Stimulated activated CD4-positive, alpha-beta T cell treated with anti-CD3 and anti-CD28 coated beads, TNF-alpha, amount 100 ng/mL, for 4 hours (primary cell): ENCODE results near the gene GCSH.

Source experiments
- DNase-seq, 3 experiments: peaks; one replicate each; pipeline ENCODE4 v3.0.0-alpha.2; 2020; ENCODE audit warnings: low read depth in 3 of 3

Gene GCSH

DNA sequence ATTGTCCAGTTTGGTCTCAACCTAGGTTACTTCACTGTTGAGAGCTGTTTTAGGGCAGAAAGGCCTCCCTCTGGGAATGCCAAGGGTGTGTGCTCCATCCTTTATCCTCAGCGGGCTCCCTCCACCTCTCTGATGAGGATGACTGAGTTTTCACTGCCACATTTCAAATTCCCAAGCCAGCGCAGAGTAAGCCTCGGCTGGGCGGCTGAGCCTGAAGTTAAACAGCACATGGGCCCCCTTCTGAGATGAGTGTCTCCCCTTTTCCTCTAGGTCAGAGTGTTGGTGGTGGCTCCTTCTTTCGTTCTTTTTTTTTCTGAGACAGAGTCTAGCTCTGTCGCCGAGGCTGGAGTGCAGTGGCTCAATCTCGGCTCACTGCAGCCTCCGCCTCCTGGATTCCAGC is 5.5 kb upstream of the GCSH start:
- DNase-seq = no peak

DNA sequence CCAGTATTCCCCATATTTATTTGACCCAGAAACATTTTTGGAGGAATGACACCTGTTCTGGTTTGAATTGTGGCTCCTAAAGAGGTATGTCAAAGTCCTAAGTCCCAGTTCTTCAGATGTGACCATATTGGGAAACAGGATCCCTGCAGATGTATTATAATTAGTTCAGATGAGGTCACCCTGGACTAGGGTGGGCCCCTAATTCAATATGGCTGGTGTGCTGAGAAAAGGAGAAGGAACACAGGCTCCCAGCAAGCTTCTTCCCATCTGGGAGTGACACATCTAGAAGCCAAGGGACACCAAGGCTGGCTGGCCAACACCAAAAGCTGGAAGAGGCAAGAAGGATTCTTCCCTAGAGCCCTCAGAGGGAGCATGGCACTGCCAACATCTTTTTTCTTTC is 3.8 kb upstream of the GCSH start:
- DNase-seq = no peak

DNA sequence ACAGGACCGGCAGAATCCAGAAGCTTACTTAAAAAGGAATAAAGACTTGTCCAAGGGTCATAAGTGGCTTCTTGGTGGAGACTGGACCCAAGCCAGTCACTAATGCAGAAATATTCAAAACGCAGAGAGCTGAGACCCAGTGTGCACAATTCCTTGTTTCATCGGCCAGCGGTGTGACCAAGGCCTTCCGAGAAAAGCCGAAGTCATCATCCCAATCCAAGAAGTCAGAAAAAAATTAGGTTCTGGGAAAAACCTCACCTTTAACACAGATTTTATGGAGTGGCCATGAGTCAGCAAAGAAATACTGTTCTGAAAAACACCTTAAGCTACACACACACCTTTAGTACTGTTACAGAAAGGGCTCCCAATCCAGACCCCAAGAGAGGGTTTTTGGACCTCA is 1.0 kb upstream of the GCSH start:
- DNase-seq = no peak

DNA sequence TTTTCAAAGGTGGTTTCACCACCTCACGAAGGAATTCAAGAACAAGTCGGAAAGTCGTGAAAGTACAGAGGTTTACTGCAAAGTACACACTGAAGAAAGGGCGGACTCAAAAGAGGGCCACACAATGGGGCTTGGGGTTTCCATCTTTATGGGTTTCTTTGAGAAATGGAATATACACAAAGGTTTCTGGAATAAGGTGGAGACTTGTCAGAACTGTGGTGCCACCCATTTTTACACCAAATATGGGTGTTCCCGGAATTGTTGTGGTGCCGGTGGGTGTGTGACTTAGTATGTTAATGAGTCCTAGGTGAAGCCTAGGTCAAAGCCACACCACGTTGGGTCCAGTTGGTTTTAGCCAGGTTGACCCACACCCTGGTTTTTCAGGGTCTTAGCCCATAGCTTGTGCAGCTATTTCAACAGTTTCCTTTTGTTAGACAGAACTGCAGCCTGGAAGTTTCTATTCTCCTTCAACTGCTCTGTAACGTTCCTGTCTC is 567 bp upstream of the GCSH start:
- DNase-seq = no peak

DNA sequence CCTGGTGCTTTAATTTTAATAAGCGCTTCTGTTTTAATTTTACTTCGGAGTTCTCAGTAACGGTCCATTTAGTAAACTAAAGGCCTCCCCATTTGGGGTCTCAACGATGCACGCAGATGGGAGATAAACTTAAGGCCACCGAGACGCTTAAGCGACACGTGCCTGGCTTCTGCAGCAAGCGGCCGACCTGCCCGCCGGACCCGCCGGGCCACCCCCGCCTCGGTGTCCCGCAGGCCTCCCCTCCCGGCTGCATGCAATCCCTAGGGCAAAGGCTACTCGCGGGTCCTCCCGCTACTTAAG is 592 bp downstream of the GCSH start:
- DNase-seq = no peak

DNA sequence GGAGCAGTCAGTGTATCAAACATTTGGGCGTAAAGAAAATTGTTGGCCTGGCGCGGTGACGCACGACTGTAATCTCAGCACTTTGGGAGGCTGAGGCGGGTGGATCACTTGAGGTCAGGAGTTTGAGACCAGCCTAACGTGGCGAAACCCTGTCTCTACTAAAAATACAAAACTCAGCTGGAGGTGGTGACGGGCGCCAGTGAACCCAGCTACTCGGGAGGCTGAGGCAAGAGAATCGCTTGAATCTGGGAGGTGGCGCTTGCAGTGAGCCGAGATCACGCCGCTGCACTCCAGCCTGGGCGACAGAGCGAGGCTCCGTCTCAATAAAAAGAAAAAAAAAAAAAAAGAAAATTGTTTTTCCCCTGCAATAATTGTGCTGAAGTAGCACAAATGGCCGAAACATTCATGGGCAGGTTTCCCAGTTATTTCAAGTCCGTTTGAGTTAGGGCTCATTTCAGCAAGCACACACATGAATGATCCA is 1.4 kb downstream of the GCSH start:
- no peak for DNase-seq

DNA sequence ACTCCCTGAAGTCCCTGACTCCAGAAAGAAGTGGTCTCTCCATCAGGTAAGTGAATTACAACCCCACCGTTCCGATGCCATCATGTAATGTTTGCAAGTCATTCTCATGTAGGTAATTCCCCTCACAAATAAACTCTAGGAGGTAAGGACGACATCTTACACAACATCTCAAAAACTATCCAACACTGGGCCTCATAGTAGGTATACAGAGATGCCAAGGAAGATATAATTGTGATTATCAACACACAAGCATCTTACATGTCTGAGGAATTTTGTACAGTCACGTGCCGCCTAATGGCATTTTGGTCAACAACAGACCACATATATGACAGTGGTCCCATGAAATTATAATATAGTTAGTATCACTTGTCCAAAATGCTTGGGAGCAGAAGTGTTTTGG is 7.4 kb downstream of the GCSH start:
- no peak for DNase-seq

DNA sequence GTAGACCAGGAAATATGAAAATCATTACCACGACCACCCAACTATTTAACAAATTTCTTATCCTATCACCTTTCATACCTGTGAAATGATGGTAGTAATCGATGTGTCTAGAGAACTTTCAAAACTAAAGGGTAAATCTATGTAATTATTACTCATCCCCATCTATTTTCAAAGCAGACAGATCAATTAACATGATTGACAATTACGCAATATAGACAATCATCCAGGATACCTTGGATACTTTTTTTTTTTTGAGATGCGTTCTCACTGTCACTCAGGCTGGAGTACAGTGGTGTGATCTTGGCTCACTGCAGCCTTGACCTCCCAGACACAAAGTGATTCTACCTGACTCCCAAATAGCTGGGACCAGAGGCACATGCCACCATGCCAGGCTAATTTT is 15.2 kb downstream of the GCSH start:
- no peak for DNase-seq

DNA sequence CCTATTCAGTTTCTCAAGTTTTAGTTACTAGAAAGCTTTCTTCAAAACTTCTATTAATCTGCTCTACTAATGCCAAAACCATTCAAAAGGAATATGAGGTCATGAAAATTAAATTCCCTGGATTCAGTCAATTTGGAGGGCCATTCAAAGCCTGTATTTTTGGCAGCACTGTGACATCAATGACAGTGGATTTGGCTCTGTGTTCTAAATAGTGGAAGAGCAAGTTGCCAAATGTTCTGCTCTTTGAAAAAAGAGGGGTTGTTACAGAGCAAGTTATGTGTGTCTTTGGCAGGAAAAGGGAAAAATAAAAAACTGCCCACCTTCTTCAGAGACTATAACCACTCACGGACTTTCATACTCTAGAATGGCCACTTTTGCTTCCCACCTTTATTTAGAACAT is 16.0 kb downstream of the GCSH start:
- no peak for DNase-seq

DNA sequence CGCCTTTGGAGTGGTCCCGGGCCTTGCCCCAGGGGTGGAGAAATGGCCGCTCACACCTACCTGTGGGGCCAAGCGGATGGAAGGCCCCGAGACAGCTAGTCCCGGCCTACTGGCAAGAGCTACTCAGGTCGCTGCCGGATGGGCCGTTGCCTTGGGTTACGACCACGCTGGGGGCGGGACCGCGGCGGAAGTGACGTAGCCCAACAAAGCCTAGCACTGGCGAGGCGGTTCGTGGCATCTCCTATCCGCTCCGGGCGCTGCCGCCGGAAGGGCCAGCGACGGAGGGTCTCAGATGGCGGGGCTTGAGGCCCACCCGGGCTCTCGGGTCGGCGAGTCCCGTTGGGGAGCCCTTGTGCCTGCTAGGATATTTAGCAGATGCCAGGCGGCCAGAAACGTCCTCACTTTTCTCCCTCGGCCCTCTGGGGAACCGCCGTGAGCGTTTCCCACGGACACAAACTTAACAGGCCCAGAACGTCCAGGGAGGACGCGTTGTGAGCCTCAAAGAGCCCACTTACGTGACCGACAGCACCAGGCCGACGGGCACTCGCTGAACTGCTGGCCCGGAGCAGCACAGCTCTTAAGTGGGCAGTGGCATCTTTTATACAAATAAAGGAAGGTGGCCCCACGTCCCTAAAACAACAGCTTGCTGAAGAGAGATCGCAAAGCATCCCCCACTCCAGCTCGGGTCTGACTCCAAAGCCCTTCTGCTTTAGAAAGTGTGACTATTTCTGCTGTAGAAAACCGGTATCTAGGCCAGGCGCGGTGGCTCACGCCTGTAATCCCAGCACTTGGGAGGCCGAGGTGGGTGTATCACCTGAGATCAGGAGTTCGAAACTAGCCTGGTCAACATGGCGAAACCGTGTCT is 18.9 kb downstream of the GCSH start, which contains the start of gene C16orf46:
Gene C16orf46 (minus strand): TSS at position 163 of the 865 bp plus-strand sequence. CDS start 13,283 bp downstream, outside the sequence.
- DNase-seq = peak; percentile 92 to 95 (median 95)

DNA sequence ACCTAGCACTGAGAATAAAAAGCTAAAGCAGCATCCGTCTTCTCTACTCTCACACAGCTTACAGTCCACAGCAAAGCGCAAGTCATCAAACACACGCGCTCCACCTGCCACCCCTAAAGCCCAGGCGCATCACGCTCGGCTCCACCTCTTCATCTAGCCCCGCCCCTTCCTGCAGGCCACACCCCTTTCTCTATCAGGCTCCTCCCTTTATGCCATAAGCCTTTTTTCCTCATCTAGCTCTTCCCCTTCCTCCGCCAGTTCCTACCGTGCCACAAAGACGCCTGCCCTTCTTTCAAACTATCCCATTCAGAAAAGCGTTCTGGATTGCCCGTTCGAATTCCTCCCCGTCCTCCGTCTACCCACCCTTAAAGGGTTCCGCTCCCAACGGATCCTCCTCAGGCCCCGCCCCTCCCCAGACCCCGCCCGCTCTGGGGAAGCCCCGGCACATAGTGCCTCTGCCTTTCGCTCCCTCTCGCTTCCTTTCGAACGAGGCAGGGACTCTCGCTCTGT is 19.6 kb downstream of the GCSH start:
- DNase-seq = peak; percentile 88 to 93 (median 92)

DNA sequence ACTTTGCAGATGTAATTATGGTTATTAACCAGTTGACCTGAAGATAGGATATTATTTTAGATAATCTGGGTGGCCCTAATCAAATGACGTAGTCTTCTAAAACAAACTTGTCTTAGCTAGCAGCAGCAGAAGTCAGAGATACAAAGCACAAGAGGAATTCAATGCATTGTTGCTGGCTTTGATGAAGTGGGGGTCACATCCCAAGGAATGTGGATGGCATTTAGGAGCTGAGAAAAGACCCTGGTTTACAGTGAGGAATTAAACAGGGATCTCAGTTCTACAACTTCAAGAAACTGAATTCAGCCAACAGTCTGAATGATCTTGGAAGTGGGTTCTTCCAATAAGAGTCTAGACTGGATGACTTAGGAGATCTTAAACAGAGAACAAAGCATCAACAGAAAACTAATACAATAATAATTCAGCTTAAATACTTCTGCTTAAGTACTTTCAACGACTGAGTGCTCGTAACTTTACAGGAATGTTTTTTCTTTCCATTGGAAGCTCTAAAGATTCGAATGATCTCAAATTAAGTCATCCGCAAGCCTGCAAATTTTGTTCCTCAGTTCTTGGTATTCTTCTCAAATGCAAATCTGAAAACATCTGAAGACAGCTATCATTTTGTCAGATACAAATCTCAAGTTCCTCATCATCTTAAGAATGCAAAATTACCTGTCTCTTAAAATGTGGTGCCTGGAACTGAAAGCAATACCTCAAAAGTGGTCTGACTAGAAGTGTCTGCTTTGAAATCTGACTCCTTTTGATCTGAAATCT is 22.4 kb downstream of the GCSH start:
- no peak for DNase-seq

DNA sequence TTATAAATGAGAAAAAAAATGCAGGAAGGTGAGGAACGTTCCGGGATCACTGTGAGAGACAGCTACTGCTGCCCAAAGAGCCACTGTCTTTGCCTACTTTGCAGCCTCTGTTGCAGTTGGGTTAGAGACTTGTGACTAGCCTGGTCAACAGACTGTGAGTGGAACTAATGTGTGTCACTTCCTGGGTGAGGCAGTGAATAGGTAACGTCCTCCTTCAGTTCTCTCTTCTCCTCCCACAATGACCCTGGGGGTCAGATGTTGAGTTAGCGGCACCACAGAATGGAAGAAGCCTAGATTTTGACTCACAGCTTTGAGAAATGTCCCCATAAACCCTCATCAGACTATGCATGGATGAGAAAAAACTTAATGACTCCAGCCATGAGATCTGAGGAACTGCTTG is 24.4 kb downstream of the GCSH start:
- DNase-seq = no peak

DNA sequence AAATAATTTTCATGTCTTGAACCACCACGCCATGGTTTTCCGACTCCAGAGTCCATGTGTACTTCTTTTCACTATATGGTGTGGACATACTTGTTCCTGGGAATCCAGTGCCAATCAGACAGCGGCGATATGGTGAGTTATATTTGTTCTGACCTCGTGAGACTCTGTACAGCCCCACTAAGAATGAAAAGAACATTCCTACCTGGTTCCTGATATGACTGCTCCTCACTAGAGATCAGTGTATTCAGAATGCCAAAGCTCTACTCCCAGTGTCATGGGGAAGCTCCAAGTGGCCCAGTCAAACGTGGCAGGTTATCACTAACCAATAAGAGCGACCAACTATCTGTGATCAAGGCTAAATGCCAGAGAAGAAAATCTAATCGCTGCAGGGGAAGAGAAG is 25.2 kb downstream of the GCSH start:
- DNase-seq = no peak

DNA sequence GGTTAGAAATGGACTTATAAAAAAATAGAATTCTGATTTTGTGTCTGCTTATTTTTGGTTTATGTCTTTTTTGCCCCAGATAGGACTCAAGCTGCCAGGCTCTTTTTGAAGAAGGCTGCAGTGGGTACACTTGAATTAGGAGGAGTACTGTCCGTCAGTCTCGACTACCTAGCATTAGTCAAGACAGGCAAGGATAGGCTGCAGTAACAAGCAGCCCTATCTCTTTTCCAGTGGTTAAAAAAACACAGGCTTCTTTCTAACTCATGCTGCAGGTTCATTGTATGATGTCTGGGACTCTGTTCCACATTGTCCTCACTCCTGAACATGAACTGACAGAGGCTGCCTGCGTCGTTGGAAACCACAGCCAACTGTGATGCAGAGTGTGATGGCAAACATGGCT is 27.1 kb downstream of the GCSH start:
- no peak for DNase-seq

DNA sequence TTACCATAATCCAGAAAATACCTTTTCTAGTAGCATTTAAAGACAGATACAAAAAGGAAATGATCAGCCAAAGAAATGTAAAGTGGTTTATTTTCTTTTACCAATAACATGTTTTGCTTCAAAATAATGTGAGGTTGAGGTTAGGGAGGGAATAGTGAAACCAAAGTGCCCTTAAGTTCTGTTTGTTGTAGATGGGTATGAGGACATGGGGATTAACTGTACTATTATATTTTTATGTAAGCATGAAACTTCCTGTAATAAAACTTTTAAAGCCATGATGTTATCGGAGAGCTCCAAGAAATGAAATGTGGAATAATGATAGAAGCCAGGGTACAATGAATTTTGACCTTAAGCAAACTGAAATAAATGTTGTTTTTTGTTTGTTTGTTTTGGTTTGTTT is 29.0 kb downstream of the GCSH start:
- no peak for DNase-seq

DNA sequence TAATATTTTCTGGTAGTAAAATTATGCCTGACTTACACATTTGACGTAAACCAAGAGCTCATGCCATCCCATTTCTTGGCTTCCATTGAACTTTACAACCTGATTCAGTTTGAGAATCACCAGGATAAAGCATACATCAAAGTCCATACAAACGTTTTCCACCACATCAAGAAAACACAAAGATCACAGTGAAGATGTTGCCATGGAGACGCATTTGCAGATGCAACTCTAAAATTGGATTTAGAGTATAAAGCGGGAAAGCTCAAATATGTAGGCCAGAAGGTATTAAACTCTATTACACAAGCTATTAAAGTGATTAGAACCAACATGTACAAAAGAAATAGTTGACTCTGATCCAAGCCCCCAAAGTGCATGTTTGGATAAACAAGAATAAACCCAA is 29.5 kb downstream of the GCSH start:
- DNase-seq = no peak

DNA sequence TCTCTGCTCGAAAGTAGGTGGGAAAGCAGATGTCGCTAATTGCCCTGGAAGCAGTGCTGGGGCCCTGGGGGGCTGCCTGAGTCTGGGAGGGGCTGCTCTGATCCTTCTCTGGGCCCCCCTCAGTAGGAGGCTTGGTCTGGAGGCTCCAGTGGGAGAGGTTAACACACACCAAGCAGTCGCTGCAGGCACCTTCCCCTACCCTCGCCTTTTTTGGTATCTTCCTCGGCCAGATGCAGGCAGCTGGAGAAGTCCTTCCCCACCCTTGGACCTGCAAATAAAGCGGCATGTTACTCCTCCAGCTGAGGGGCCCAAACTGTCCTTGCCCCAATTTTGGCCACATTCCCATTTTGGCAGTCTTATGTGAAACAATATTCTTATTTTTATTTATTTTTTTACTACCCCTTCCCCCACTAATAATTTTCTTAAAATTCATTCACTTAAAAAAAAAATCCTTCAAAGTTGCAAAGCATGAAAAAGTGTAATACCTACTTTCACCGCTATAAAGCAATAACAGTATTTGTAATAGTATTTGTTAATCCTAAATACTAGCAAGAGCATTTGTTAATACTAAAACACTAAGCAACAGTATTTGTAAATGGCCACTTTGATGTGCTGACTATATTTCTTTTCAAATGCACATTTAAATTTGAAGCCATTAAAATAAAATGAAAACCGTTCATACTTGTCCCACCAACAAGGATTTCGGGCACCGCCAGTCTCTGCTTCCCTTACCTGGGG is 34.2 kb downstream of the GCSH start:
- DNase-seq = no peak

DNA sequence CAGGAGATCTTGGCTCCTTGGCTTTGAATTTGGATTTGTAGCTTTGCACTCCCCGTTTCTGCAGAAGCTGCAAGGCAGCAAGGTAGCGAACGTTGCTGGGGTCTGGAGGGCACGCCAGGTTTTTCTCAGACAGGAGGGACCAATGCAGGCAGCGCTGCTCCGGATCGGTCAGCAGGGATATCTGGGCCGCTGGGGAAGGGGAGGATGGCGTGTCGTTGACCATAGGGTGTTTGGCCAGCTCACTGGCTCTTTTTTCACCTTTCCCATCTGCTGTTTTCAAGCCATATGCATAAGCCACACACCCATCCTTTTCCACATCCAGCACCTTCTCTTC is 34.9 kb downstream of the GCSH start:
- no peak for DNase-seq

DNA sequence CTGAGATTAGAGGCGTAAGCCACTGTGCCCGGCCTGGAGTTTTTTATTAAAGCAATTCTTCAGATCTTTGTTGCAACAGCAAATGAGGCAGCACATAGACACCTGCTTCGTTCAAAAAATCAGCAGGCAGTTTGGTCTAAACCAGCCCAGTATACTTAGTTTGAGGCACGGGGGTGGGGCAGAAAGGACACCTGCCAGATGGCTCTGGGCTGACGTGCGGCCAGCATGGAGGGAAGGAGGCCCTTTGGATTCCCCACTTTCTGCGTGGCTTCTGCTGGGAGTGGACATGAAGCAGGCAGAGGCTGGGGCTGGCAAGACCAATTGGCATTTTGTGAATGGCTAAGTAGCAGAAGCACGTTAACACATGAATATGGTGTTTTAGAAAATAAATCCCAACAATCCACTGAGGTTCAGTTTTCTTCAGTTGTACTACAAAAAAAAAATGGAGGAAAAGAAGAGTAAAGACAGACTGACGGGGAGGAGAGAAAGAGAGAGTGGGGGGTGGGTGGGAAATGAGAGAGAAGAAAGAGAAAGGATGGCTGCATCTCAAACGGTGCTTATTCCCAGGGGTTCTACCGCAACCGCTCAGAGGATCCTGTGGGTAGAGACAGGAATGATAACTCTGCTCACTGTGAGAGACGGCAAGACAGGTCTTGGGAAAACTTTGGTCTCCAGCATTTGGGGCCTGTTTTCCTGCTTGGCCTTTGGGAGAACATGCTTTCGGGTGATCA is 35.5 kb downstream of the GCSH start:
- no peak for DNase-seq

DNA sequence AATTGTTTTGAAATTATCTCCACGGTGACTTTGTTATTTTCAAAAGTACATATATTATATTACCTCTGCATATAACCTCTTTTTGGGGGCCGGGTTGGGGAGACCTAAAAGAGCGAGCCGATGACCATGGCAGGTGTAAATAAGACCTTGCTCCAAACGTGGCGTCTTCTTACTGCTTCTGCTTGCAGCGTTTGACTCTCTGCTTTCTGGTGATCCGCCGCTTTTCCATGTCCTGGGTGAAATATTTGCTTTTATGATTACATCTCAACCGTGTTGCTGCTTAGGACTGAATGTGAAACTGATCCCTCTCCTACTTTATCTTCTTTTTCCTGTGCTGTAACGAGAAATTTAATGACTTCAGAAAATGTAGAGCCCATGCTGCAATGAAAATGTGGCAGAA is 42.4 kb downstream of the GCSH start:
- DNase-seq = no peak

DNA sequence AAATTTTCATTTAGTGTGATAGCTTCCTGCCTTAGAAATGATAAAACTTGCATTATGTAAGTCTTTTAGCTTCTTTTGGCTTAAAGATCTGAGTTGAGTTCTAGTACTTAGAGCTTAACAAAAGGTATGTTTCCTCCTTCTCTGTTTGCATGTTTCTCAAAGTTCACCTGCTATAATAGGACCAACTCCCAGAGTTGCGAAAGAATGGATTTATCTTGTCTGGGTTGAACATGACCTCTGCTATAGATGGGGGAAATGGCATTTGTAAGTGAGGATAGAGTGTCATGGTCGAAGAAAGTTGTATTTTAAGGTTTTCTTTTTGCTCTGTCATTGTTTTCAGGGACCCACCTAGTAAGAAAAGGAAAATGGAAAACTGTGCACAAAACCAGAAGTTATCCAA is 53.4 kb downstream of the GCSH start:
- no peak for DNase-seq
